GM21447 (cell line): Measurements from ENCODE around the gene ZNF106.

Source experiments
- ATAC-seq: cut with Tn5 transposase; IDR thresholded peaks from one replicate; pipeline ENCODE4 v1.9.1; 2021; ENCODE audit not compliant: unreplicated experiment

The ZNF106 gene

GRCh38 chr15:42409011-42409410 is 81.9 kb downstream of the ZNF106 start:
- ATAC-seq, result no peak

DNA sequence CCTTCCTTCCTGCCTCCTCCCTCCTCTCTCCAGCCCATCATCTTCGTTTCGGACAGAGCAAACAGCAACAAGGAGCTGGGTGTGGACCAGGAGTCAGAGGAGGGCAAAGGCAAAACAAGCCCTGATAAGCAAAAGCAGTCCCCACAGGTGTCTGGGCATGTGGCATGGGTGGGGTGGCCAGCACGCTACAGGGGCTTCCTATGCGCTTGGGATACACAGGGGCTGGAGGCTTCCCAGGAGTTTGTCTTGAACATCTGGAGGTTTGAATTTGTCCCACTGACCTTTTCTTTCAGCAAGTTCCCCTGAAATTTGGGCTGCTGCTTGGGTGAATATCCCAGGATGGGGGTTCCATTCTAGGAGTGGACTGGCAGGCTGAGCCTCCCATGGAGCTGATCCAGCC is 82.8 kb downstream of the ZNF106 start:
- ATAC-seq, result no peak

- no peak for ATAC-seq
Observed at GRCh38 chr15:42405863-42406482, 85.0 kb downstream of the ZNF106 start.

- no peak for ATAC-seq
Observed at GRCh38 chr15:42404461-42405235, 86.3 kb downstream of the ZNF106 start.

DNA sequence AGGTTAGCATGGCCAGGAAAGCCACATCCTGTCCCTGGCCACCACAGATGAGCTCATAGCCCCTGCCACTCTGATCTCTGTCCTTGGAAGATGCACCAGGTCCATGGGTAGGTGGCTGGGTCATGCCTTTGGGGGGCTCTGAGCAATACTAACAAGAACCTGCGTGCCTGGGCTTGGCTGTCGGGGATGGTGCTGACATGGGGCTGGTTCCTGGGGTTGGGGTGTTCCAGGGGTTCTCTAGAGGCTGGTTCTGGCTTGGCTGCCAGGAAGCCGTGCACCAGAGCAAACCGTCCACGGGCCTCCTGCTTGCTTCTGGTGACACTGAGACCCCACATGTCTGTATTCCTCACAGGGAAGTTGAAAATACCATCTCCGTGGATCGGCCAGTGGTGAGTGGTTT is 87.6 kb downstream of the ZNF106 start:
- ATAC-seq, result no peak

DNA sequence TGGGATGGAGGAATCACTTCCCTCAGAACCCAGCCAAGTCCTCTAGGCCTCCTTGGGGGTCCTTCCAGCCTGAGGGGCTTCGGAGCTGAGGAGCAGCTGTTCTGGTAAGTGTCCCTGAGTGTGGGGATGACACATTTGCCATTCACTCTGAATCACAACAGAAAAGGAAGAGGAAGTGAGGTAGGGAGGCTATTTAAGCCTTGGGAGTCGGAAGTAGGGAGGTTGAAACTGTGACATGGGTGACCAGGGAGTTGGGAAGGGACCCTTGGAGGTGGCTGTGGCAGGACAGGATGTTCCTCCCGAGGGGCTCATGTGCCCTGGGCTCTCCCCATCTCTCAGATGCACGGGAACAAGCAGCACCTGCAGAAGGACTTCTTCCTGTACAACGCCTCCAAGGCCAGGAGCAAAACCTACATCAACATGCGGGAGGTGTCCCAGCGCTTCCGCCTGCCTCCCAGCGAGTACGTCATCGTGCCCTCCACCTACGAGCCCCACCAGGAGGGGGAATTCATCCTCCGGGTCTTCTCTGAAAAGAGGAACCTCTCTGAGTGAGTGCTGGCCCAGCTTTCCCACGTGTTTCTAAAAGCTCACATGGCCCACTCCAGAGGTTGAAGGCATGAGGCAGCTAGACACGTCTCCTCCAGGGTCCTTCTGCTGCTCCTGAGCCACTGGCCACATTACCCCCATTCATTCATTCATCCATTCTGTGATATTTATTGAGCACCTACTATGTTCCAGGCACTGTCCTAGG is 88.3 kb downstream of the ZNF106 start:
- ATAC-seq, result no peak

DNA sequence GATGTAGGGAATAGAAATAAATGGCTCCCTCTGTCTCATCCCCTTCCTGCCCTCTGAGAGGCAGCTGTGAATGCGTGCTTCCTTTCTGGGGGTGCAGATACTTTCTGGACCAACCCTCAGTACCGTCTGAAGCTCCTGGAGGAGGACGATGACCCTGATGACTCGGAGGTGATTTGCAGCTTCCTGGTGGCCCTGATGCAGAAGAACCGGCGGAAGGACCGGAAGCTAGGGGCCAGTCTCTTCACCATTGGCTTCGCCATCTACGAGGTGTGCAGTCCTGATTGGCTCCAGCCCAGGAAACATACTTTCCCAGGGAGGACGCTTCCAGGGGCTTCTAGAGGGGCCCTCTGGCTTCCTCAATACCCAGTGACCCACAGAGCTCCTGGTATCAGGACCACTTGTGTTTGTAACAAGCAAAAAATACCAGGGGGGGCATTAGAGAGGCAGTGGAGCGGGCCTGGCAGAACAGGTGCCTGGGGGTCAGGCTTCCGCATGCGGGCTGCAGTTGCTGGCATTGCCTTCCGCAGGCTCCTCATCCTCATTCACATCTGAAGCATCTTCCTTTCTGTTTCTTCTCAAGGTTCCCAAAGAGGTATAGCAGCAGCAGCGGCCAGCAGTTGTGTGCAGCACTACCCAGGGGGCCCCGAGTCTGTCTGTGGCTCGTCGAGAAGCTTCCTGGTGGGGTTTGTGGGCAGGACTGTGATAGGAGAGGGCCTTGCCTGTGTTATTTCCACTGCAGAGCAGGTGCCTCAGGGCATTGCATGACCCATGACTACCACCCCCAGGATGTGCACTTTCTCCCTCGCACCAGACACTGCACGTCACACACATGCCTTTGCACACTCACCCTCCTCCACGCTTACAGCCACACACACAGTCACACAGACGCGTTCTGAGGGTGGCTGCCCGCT is 89.1 kb downstream of the ZNF106 start:
- ATAC-seq, result no peak

- ATAC-seq, result no peak
Observed at GRCh38 chr15:42395838-42396237, 95.1 kb downstream of the ZNF106 start.

- no peak for ATAC-seq
Observed at GRCh38 chr15:42394106-42394505, 96.8 kb downstream of the ZNF106 start.

DNA sequence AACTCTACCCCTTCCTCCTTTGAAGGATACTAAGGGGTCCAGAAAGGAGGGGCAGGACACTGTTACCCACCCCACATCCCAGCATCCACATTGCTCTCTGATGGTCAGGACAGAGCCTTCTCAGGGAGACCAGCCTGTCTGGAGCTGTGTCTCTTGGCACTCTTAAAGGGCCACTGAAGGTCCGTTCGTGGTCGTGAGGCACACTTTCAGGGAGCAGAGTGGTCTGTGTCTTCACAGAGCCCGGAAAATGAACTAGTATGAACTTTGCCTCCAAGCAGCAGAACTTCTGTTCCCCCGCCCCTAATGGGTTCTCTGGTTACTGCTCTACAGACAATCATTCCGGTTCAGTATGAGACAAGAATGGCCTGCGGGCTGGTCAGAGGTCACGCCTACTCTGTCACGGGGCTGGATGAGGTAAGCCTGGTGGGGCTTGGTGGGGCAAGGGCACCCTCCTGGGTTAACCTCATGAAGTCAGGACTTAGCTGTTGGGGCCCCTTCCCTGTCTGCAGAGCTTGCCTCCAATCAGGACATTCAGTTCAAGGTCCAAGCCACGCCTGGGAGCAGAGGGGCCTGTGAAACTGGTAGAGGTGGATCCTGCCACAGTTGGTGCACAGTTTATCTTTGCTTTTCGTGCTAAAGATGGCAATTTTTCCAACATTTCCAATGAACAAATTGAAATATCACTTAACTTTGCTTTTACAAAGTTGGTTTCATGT is 98.5 kb downstream of the ZNF106 start:
- ATAC-seq, result no peak

DNA sequence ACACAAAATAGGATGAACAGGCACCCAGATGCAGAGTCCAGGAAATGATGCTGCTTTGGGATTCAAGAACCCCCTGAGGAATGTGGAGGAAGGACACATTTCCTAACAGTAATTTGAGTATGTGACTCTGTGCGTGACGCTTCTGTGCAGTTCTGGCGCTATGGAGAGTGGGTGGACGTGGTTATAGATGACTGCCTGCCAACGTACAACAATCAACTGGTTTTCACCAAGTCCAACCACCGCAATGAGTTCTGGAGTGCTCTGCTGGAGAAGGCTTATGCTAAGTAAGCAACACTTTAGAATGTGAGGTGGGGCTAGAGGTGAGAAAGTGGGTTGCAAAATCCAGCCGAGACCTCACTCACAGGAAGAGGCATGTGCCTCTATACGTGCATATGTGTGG is 103.3 kb downstream of the ZNF106 start:
- no peak for ATAC-seq

DNA sequence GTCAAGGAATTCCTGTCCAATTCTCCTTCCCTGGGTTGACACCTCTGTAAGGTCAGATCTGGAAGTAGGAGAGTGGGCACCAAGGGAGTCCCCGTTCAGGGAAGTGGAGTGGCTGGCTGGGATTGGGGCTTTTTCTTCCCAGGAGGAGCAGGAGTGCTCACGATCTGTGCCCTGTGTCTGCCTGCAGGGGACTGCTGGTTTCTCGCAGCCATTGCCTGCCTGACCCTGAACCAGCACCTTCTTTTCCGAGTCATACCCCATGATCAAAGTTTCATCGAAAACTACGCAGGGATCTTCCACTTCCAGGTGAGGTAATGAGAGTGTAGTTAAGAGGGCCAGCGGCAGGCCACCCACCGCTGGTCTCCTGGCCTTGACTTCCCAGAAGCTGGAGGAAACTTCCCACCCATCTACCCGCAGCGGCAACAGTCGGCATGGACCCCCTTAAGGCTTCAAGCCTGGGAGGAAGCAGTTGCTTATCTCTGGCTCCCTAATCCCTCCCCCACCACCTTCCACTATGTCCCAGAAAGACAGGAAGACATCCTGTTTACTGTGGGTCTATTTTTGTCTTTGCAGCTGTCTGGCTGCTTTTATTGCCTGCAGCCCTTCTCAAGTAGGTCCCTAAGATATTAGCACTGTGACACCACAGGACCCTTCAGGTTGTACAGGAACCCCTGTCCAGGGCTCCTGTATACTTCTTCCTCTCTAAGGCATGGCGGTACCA is 104.8 kb downstream of the ZNF106 start:
- ATAC-seq, result no peak

DNA sequence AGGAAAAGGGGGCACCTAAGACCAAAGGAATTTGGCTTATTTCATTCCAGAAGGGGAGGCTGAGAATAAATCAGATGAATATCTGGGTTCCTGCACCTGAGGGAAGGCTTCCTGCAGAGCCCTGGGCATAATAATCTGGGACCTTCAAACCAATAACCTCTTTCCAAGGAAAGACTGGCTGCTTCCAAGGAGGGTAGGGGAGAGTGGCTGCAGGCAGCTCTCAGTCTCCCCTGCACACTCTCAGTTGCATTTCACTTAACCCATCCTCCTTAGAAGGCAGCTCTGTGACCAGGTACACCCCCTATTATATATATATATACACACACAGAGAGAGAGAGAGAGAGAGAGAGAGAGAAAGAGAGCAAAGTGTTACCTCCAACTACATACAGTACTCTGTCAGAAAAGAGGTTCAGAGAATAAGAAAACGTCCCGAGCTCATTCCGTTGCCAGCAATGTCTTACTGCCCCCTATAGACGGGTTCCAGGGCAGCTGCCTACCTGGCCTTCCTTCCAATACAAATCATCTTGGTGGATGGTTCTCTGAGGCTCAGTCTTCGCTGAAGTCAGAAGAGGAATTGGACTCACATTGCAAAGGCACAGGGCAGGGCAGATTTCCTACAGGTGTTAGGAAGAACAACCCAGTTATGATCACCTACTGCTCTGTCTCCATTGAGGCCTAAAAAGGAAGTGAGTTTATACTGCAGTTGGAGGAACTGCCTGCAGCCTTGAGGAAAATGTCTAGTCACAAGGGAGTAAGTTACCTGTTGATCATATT is 105.5 kb downstream of the ZNF106 start:
- ATAC-seq, result no peak

GRCh38 chr15:42384597-42384996 is 106.3 kb downstream of the ZNF106 start:
- no peak for ATAC-seq

DNA sequence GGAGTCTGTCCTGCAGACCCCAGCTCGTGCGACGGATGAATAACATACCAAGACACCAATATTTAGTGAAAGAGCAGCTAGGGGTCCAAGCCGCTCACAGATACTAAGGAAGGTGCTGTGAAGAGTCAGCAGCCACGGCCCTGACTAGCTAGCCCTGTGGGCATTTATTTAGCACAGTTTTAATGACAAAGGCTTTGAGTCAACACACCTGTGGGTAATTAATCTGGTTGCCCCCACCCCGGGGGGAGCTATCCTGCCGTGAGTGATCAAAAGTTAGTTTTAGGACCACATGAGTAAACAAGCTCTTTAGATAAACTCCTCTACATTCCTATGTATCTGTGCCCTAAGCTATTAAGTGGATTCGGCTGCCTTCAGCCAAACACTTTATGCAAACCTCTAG is 112.9 kb downstream of the ZNF106 start:
- no peak for ATAC-seq

- ATAC-seq, result no peak
Observed at GRCh38 chr15:42375941-42376340, 115.0 kb downstream of the ZNF106 start.

- no peak for ATAC-seq
Observed at GRCh38 chr15:42375252-42375651, 115.7 kb downstream of the ZNF106 start.

DNA sequence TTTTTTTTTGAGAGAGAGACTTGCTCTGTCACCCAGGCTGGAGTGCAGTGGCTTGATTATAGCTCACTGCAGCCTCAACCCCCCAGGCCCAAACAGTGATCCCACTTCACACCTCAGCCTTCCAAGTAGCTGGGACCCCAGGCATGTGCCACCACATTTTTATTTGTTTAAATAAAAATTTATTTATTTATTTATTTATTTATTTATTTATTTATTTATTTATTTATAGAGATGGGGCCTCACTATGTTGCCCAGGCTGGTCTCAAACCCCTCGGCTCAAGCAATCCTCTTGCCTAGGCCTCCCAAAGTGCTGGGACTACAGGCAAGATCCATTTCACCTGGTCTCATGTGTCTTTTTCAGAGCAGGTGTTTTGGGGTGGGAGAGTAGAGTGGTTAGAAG is 116.1 kb downstream of the ZNF106 start:
- no peak for ATAC-seq

DNA sequence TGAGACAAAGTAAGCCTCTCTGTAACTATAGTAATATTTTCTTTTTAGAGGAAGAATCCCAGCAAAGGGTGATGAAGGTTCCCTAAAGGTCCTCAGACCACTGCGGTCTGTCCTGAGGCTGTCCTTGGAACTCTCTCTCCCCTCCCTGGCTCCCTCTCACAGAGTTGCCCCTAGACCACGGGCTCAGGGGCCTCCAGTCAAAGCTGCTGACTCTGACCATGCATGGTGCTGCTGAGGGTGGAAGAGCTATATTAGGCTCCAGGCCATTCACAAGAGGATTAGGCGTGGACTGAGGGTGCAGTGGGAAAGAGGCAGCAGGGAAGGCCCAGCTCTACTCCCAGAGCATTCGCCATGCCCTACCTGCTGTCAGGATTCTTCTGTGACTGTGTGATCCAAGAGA is 117.0 kb downstream of the ZNF106 start:
- ATAC-seq, result no peak
